ENCODE data around the gene PTPRU. TPM values are rescaled to one million over a fixed set of nuclear protein-coding genes. Genes with fewer than 3 reads are reported as not detected.

Gene PTPRU
- total RNA-seq, 4 donors from 2014 or later: 5.6 to 9.7 (median 7.4) TPM

GRCh38 chr1:29222686-29223085, 13.6 kb upstream of the PTPRU start:
- no peaks in the 10 kb centered on the region for H3K4me1 ChIP-seq
- TF ChIP-seq POLR2A (IDR thresholded peaks at IDR 0.05) (no peak), CTCF (IDR thresholded peaks at IDR 0.05) (no peak), POLR2AphosphoS5 (IDR thresholded peaks at IDR 0.05) (no peak), EP300 (IDR thresholded peaks at IDR 0.05; ENCODE audit: low read depth) (no peak)
- intact Hi-C loops (cut with DNase I; ENCODE audit: low total_unique reads) (no loop called here), in situ Hi-C loops (cut with MboI; ENCODE audit: low pct_ligation_motif_present in 1 of 4, low pct_unique_long_range_greater_than_20kb in 1 of 4, low sequenced_read_pairs in 3 of 4) (loop anchor here in 1 of 4 donors (25.0 kb wide), 1 partner anchor 435 kb away; no protein-coding TSS in a partner anchor)
- 100% methylated on average over 1 of the region's 1 CpG; no CpG with 5 or more reads in 1 of the 2 donors for WGBS, 2 donors (ENCODE audit: low coverage in 1 of 2)
- no peaks in the 10 kb centered on the region for H3K27me3 ChIP-seq
- no peak overlapping the region for H3K27ac ChIP-seq
- no peak for DNase-seq
- H3K4me3 ChIP-seq: no peak overlapping the region
- no peaks in the 10 kb centered on the region for H3K36me3 ChIP-seq
- H3K9me3 ChIP-seq: no peaks in the 10 kb centered on the region

GRCh38 chr1:29223521-29223920, 12.8 kb upstream of the PTPRU start:
- Histone ChIP-seq H3K4me1 (no peaks in the 10 kb centered on the region), H3K27me3 (no peaks in the 10 kb centered on the region), H3K4me3 (no peak overlapping the region), H3K9me3 (no peaks in the 10 kb centered on the region), H3K36me3 (no peaks in the 10 kb centered on the region), H3K27ac (no peak overlapping the region)
- in situ Hi-C loops (cut with MboI; ENCODE audit: low pct_ligation_motif_present in 1 of 4, low pct_unique_long_range_greater_than_20kb in 1 of 4, low sequenced_read_pairs in 3 of 4): loop anchor here in 1 of 4 donors (25.0 kb wide), 1 partner anchor 436 kb away; no protein-coding TSS in a partner anchor
- 87 to 92% methylated on average over 4 to 6 of the region's 6 CpGs for WGBS, 2 donors (ENCODE audit: low coverage in 1 of 2)
- intact Hi-C loops (cut with DNase I; ENCODE audit: low total_unique reads): no loop called here
- DNase-seq: no peak
- TF ChIP-seq CTCF (IDR thresholded peaks at IDR 0.05) (no peak), POLR2AphosphoS5 (IDR thresholded peaks at IDR 0.05) (no peak), POLR2A (IDR thresholded peaks at IDR 0.05) (no peak), EP300 (IDR thresholded peaks at IDR 0.05; ENCODE audit: low read depth) (no peak)

DNA sequence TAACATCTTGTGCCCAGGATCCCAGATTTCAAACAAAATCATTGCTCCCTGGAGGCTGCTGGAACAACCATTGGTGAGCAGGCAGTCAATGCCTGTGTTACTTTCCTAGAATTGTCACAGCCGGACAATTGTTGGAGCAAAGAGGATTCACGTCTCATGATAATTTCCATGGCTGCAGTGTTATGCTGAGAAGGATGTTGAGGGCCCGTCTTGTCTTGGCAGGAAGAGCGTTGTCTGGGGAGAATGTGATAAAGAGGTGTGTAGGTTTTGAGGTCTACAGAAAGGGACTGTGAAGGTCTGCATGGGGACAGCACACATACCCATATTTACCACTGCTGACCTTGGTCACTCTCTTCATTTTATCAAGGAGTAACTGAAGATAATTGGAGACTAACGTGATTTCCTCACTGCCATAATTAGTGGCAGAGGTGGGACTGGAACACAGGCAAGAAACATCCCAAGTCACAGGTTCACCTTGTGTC, 11.9 kb upstream of the PTPRU start:
- TF ChIP-seq POLR2A (IDR thresholded peaks at IDR 0.05): no peak
- no peak for TF ChIP-seq EP300 (IDR thresholded peaks at IDR 0.05; ENCODE audit: low read depth)
- no peak for TF ChIP-seq POLR2AphosphoS5 (IDR thresholded peaks at IDR 0.05)
- no peak for TF ChIP-seq CTCF (IDR thresholded peaks at IDR 0.05)
- H3K27me3 ChIP-seq: no peaks in the 10 kb centered on the region
- H3K36me3 ChIP-seq: no peaks in the 10 kb centered on the region
- peaks cover 0 to 4% (median 0%) of the 10 kb centered on the region in 4 donors for H3K4me1 ChIP-seq
- no peak for DNase-seq
- H3K9me3 ChIP-seq: no peaks in the 10 kb centered on the region
- in situ Hi-C loops (cut with MboI; ENCODE audit: low pct_ligation_motif_present in 1 of 4, low pct_unique_long_range_greater_than_20kb in 1 of 4, low sequenced_read_pairs in 3 of 4): loop anchor here in 1 of 4 donors (25.0 kb wide), 1 partner anchor 437 kb away; no protein-coding TSS in a partner anchor
- intact Hi-C loops (cut with DNase I; ENCODE audit: low total_unique reads): no loop called here
- 82 to 97% methylated on average over 4 to 5 of the region's 5 CpGs for WGBS, 2 donors (ENCODE audit: low coverage in 1 of 2)
- no peak overlapping the region for H3K4me3 ChIP-seq
- H3K27ac ChIP-seq: no peak overlapping the region

DNA sequence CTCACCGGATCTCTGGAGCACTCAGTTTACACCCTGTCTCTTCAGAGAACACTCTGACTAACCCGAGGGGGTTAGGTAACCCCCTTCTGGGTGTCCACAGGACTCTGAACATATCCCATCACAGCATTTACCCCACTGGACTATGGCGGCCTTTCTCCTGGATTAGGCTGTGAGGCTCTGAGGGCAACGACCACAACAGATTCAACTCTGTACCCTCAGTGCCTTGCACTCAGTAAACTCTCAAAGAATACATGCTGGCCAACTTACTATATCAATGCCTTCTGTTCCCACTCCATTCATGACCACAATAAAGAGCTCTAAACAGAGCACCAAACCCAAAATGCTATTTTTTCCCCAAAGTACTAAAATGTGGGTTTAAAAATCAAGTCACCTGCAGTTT, 11.0 kb upstream of the PTPRU start:
- 89 to 95% methylated on average over 3 to 4 of the region's 4 CpGs for WGBS, 2 donors (ENCODE audit: low coverage in 1 of 2)
- H3K4me1 ChIP-seq: peaks cover 4 to 13% (median 9%) of the 10 kb centered on the region in 4 donors
- no peaks in the 10 kb centered on the region for H3K9me3 ChIP-seq
- no peaks in the 10 kb centered on the region for H3K36me3 ChIP-seq
- no peak overlapping the region for H3K27ac ChIP-seq
- no peak overlapping the region for H3K4me3 ChIP-seq
- in situ Hi-C loops (cut with MboI; ENCODE audit: low pct_ligation_motif_present in 1 of 4, low pct_unique_long_range_greater_than_20kb in 1 of 4, low sequenced_read_pairs in 3 of 4) (loop anchor here in 3 of 4 donors (25.0 kb wide), 4 partner anchors 862 to 1487 kb away; partner anchors contain the start of gene MATN1 (in 1 of the 3)), intact Hi-C loops (cut with DNase I; ENCODE audit: low total_unique reads) (no loop called here)
- TF ChIP-seq POLR2AphosphoS5 (IDR thresholded peaks at IDR 0.05): no peak
- no peak for TF ChIP-seq CTCF (IDR thresholded peaks at IDR 0.05)
- no peak for TF ChIP-seq EP300 (IDR thresholded peaks at IDR 0.05; ENCODE audit: low read depth)
- TF ChIP-seq POLR2A (IDR thresholded peaks at IDR 0.05): no peak
- no peak for DNase-seq
- no peaks in the 10 kb centered on the region for H3K27me3 ChIP-seq

All from transverse colon (tissue), 4 donors.